ENCODE results near the gene ULK4. TPM values are rescaled to one million over a fixed set of nuclear protein-coding genes. Genes with fewer than 3 reads are reported as not detected.

Gene ULK4
- total and polyA plus RNA-seq, 2 of the 8 experiments (the other 6 are each of a cell fraction or from before 2014, with no cell fraction given) = 3.0 to 10.8 TPM

DNA sequence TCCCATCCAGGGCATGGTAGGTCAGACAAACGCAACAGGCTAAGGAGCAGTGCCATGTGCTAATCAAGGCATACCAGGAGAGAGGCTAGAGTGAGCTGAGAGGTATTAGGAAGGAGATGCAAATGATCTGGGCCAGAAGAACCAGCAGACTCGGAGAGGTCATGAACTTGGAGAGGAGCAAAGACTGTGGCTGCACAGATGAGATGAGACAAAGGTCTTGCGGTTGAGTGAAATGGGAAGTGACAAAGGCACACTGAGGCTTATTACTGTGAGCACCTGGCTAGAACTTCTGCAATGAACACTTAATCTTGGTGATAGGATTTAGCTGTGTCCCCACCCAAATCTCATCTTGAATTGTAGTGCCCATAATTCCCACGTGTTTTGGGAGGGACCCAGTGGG, 380.2 kb downstream of the ULK4 start:
- Histone ChIP-seq H3K14ac (ENCODE audit: insufficient read length) (no peak overlapping the region), H3K4me1 (replicated peaks in 1 of 4; ENCODE audit: control insufficient read depth in 3 of 4, insufficient read depth in 4 of 4, low read length in 3 of 4) (peaks cover 2 to 16% (median 8%) of the 10 kb centered on the region in 4 experiments; a peak in 6 of 7 replicates), H3K9ac (replicated peaks in 1 of 4; ENCODE audit: extremely low read depth in 1 of 4, low read depth in 3 of 4, low read length in 3 of 4) (no peak overlapping the region), H2AK5ac (ENCODE audit: low read depth, low read length) (no peak overlapping the region; the same call in 1 of the 2 replicates), H2AFZ (ENCODE audit: low read length) (no peak overlapping the region), H3K27me3 (replicated peaks in 1 of 4; ENCODE audit: control insufficient read depth in 3 of 4, extremely low read depth in 1 of 4, insufficient read depth in 3 of 4, low read length in 3 of 4) (no peaks in the 10 kb centered on the region), H3K36me3 (ENCODE audit: control insufficient read depth in 2 of 4, insufficient read depth in 4 of 4, low read length in 3 of 4) (no peaks in the 10 kb centered on the region), H4K8ac (ENCODE audit: extremely low read depth, insufficient read depth, low read length) (no peak overlapping the region), H3K79me2 (ENCODE audit: control insufficient read depth in 1 of 2, insufficient read depth in 2 of 2, low read length in 2 of 2) (no peaks in the 10 kb centered on the region), H2BK5ac (ENCODE audit: low read depth, low read length) (no peak overlapping the region), H3K27ac (ENCODE audit: low read depth, low read length) (no peak overlapping the region), H2BK20ac (ENCODE audit: low read length) (no peak overlapping the region), H3K4me3 (ENCODE audit: extremely low read depth in 1 of 4, insufficient read depth in 2 of 4, low read depth in 3 of 4, low read length in 4 of 4) (no peak overlapping the region), H4K20me1 (replicated peaks in 1 of 2; ENCODE audit: control insufficient read depth in 1 of 2, insufficient read depth in 2 of 2, low read length in 2 of 2) (no peaks in the 10 kb centered on the region), H3K4me2 (ENCODE audit: insufficient read depth in 1 of 2, low read depth in 2 of 2, low read length in 2 of 2) (no peak overlapping the region), H3K23me2 (ENCODE audit: low read depth, low read length) (no peaks in the 10 kb centered on the region), H2BK120ac (replicated peaks; ENCODE audit: low read depth, low read length) (peak overlapping the region; percentile 5), H4K91ac (replicated peaks; ENCODE audit: insufficient read length, low read length) (no peak overlapping the region), H3K18ac (ENCODE audit: extremely low read depth, low read length) (peak overlapping the region; percentile 56; the same call in 1 of the 2 replicates), H3K56ac (replicated peaks; ENCODE audit: insufficient read length, low read depth, low read length) (no peak overlapping the region), H4K5ac (ENCODE audit: insufficient read length, low read depth, low read length) (no peak overlapping the region), H3K23ac (ENCODE audit: insufficient read length) (peak overlapping the region; percentile 3), H3K79me1 (ENCODE audit: low read depth, low read length) (no peaks in the 10 kb centered on the region), H3K4ac (replicated peaks; ENCODE audit: insufficient read length, low read depth, low read length) (no peak overlapping the region), H2BK15ac (ENCODE audit: low read length) (0 out of 2 replicates have a peak overlapping the region, but pooled peaks have one; percentile 76), H2BK12ac (ENCODE audit: low read depth, low read length) (peak overlapping the region; percentile 55; the same call in 1 of the 2 replicates), H3K9me3 (ENCODE audit: insufficient read depth in 2 of 2, low read depth in 1 of 2, low read length in 1 of 2) (no peaks in the 10 kb centered on the region)
- TF ChIP-seq, protein P1, sequence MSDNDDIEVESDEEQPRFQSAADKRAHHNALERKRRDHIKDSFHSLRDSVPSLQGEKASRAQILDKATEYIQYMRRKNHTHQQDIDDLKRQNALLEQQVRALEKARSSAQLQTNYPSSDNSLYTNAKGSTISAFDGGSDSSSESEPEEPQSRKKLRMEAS (IDR thresholded peaks at IDR 0.05) = no peak
- TF ChIP-seq SUZ12 (IDR thresholded peaks at IDR 0.05; ENCODE audit: low read length) = no peak
- TF ChIP-seq KDM5A (IDR thresholded peaks at IDR 0.05; ENCODE audit: low read length) = no peak
- TF ChIP-seq SP1 (IDR thresholded peaks at IDR 0.05; ENCODE audit: low read depth, low read length) = no peak
- 82% methylated on average over 4 of the region's 4 CpGs; no CpG with 5 or more reads in 1 of the 2 experiments for WGBS, 2 experiments (ENCODE audit: extremely low coverage in 1 of 2, insufficient coverage in 1 of 2, insufficient read length in 1 of 2, insufficient replicate concordance in 2 of 2, low coverage in 1 of 2, low lambda C conversion rate in 2 of 2, missing lambda C conversion rate in 1 of 2)
- DNase-seq (ENCODE audit: low read depth in 1 of 2, low spot score in 2 of 2) (no peak), FAIRE-seq (no peak)
- ChIA-PET POLR2A (ENCODE audit: partially characterized antibody) (no interaction called here), CTCF (ENCODE audit: partially characterized antibody) (interaction anchor here (0.6 to 1.5 kb wide), 2 partner anchors 12 to 24 kb away, joined by 3 read pairs; no protein-coding TSS in a partner anchor)

Measured in H1 (cell line).